ENCODE data around the gene DNAJB6.

Gene DNAJB6

DNA sequence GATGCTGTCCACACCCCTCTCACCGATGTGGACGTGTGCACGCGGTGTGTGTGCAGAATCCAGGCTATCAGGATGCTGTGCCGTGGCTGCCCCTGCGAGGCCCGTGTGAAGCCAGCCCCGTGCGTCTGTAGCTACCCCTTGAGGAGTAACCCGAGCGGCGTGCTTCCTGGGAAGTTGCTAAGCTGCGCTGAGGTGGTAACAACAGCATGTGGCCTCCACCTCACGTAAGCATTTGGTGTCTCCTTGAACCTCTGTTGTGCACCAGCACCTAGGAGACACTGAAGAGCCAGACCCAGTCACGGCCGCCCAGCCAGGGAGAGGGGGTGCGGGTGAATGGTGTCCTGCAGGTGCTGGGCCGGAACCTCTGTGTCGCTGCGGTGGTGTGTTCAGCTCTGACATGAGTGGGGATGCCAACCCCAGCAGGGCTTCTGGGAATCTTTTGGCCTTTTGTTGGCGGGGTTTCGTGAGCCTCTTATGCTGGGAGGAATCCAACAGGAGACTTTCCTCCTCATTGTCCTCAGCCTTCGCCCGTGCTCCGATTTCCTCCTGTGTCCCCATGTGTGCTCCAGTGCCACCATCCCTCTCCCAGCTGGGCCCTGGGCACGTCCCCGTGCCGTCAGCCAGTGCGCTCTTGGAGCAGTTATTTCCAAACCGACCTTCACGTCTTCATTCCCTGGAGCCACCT, 60.4 kb downstream of the DNAJB6 start:
- in situ Hi-C loops (cut with HindIII; ENCODE audit: low sequenced_read_pairs), result no loop called here

GRCh38 chr7:157397731-157398691, 61.2 kb downstream of the DNAJB6 start:
- peak; percentile 41 for DNase-seq (ENCODE audit: low read depth, low spot score)
- in situ Hi-C loops (cut with HindIII; ENCODE audit: low sequenced_read_pairs), result no loop called here
- H3K4me3 ChIP-seq (ENCODE audit: low read depth, low read length), result no peak overlapping the region

More for the DNA sequence above, 60.4 kb downstream of the DNAJB6 start:
- DNase-seq (ENCODE audit: low read depth, low spot score), result no peak
- TF ChIP-seq, protein P1, sequence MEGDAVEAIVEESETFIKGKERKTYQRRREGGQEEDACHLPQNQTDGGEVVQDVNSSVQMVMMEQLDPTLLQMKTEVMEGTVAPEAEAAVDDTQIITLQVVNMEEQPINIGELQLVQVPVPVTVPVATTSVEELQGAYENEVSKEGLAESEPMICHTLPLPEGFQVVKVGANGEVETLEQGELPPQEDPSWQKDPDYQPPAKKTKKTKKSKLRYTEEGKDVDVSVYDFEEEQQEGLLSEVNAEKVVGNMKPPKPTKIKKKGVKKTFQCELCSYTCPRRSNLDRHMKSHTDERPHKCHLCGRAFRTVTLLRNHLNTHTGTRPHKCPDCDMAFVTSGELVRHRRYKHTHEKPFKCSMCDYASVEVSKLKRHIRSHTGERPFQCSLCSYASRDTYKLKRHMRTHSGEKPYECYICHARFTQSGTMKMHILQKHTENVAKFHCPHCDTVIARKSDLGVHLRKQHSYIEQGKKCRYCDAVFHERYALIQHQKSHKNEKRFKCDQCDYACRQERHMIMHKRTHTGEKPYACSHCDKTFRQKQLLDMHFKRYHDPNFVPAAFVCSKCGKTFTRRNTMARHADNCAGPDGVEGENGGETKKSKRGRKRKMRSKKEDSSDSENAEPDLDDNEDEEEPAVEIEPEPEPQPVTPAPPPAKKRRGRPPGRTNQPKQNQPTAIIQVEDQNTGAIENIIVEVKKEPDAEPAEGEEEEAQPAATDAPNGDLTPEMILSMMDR (IDR thresholded peaks at IDR 0.05; ENCODE audit: low read depth, low read length), result no peak
- H3K4me3 ChIP-seq (ENCODE audit: low read depth, low read length), result no peak overlapping the region

DNA sequence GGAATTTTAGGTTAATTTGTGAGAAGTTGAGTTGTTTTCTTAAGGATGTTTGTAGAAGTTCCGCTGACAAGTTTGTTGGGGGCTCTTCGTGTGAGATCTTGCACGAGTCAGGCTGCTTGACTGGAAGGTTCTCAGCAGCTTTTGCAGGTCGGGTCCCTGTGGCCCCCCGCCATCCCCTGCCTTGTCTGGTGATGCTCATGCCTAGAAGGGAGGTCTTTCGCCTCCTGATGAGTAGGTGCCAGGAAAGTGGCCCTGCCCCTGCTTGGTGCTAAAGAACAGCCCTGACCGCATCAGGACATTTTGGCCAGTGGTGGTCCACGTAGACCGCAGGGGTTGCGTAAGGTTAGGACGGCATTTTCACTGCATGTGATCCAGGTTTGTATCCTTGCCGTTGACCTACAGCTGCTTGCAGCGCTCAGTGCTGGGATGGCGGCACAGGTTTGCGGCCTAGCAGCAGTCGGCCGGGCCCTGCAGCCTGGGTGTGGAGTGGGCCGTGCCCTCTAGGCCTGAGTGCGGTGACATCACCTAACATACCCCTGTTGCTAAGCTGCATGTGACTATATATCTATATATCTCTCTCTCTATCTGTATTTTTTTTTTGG, 62.4 kb downstream of the DNAJB6 start:
- in situ Hi-C loops (cut with HindIII; ENCODE audit: low sequenced_read_pairs), result no loop called here
- H3K4me3 ChIP-seq (ENCODE audit: low read depth, low read length), result no peak overlapping the region
- DNase-seq (ENCODE audit: low read depth, low spot score), result no peak
- TF ChIP-seq, protein P1 (IDR thresholded peaks at IDR 0.05; ENCODE audit: low read depth, low read length), result no peak

More at GRCh38 chr7:157397731-157398691, 61.2 kb downstream of the DNAJB6 start:
- TF ChIP-seq, protein P1 (IDR thresholded peaks at IDR 0.05; ENCODE audit: low read depth, low read length), result peak; percentile 65

- TF ChIP-seq, protein P1 (IDR thresholded peaks at IDR 0.05; ENCODE audit: low read depth, low read length), result no peak
- no peak for DNase-seq (ENCODE audit: low read depth, low spot score)
- in situ Hi-C loops (cut with HindIII; ENCODE audit: low sequenced_read_pairs), result no loop called here
- H3K4me3 ChIP-seq (ENCODE audit: low read depth, low read length), result no peak overlapping the region
These were observed 63.5 kb downstream of the DNAJB6 start for GRCh38 chr7:157400171-157400860.

DNA sequence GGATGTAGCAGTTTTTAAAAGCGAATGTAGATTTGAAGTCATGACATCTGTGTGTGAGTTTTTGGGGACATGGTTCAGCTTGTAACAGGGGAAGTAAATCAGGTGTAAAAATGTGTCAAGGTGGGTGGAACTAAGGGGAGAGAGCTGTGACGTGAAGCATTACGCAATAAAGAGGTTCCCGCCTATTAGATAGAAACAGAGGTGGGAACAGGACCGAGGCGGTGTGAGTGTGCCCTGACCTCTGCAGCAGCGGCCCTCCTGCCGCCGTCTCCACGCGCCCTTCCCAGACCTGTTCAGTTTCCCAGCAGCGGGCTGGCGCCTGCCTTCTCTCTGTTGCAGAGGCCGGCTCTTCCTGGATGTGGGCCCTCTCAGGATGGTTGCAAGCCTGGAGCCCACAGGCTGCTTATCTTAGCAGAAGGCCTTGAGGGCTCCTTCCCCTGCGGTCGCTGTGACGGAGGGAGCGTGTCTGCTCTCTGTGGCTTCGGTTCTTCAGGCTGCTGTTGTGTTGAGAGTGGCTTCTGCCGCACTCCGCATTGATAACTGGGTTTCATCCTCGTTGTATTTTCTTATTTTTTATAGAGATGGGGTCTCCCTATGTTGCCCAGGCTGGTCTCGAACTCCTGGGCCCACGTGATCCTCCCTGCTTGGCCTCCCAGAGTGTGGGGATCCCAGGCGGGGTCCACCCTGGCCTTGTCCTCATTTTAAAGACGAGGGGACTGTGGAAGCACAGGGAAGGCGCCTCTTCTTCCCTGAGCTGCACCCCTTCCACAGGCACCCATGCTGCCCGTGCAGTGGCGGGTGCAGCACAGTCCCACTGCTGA, 65.0 kb downstream of the DNAJB6 start:
- H3K4me3 ChIP-seq (ENCODE audit: low read depth, low read length), result no peak overlapping the region
- in situ Hi-C loops (cut with HindIII; ENCODE audit: low sequenced_read_pairs), result no loop called here
- TF ChIP-seq, protein P1 (IDR thresholded peaks at IDR 0.05; ENCODE audit: low read depth, low read length), result no peak
- DNase-seq (ENCODE audit: low read depth, low spot score), result no peak
